HCT116 (cell line): ENCODE measurements around the gene FNDC3A. TPM values are rescaled to one million over a fixed set of nuclear protein-coding genes. Genes with fewer than 3 reads are reported as not detected.

Experiments used
- ATAC-seq: fragments of 200-7000 bp; cut with Tn5 transposase; 2 replicates; pipeline ENCODE4 v1.9.1; 2020; ENCODE audit warnings: mild to moderate bottlenecking, moderate library complexity
- BruUV-seq: library from RNA; stranded (reverse); fragments of 400-500 nt; replicated peaks from 2 replicates; lab custom pipeline; 2021; lab: Mats Ljungman, UMichigan
- CTCF ChIA-PET: fragments of 300-600 bp; sonication (Branson Sonifier 250); formaldehyde crosslinking; loops from one replicate; lab custom pipeline; 2021; ENCODE audit warnings: antibody characterized with exemption; lab: Charles Lee
- POLR2A ChIA-PET: fragments of 300-600, 350-600 bp; sonication (Branson Sonifier 250); formaldehyde crosslinking; loops from one replicate; lab custom pipeline; 2021; ENCODE audit warnings: antibody characterized with exemption; lab: Charles Lee
- RAD21 ChIA-PET, 2 experiments: fragments of 300-600 bp; sonication (Branson Sonifier 250); formaldehyde crosslinking; loops; one replicate each; lab custom pipeline; 2023; ENCODE audit warnings: low total read pairs in 2 of 2; ENCODE audit not compliant: uncharacterized antibody in 2 of 2, unreplicated experiment in 2 of 2, low non-redundant PET in 1 of 2; lab: Charles Lee
- DNase-seq: peaks from one replicate; pipeline ENCODE4 v3.0.0-alpha.2; 2010; ENCODE audit warnings: low read depth, low spot score
- H2AFZ ChIP-seq: fragments of 200-600 bp; shearing (Covaris generic), sonication (generic); 2 replicates; pipeline ENCODE4 v1.6.1; 2017; ENCODE audit warnings: low read depth, mixed run types, mixed read lengths, antibody characterized with exemption, low read length; ENCODE audit not compliant: poor library complexity, severe bottlenecking
- H3K27ac ChIP-seq: 2 replicates; pipeline ENCODE4 v1.5.1; 2012; ENCODE audit warnings: low read depth, low read length
- H3K27me3 ChIP-seq: fragments of 200-600 bp; sonication (generic); 2 replicates; pipeline ENCODE4 v1.6.1; 2016; ENCODE audit warnings: mixed run types, low read length, mixed read lengths; ENCODE audit not compliant: insufficient read depth
- H3K36me3 ChIP-seq, 2 experiments: fragments of 200-500 bp in 1 of 2; fragments of 200-600 bp in 1 of 2; sonication (Bioruptor generic) in 1 of 2; sonication (generic) in 1 of 2; 2 replicates each; pipeline versions ENCODE4 v1.5.1 to v1.6.1; 2014 to 2016; ENCODE audit warnings: low read length in 2 of 2, inconsistent platforms in 1 of 2, mixed read lengths in 1 of 2, mixed run types in 1 of 2; ENCODE audit not compliant: insufficient read depth in 2 of 2, control insufficient read depth in 1 of 2
- H3K4me1 ChIP-seq, 2 experiments: fragments of 200-600 bp in 1 of 2; sonication (generic) in 1 of 2; 2 replicates each; pipeline versions ENCODE4 v1.5.1 to v1.6.1; 2012 to 2017; ENCODE audit warnings: low read length in 2 of 2, inconsistent platforms in 1 of 2, mild to moderate bottlenecking in 1 of 2, mixed read lengths in 1 of 2, mixed run types in 1 of 2, moderate library complexity in 1 of 2; ENCODE audit not compliant: insufficient read depth in 2 of 2, control insufficient read depth in 1 of 2
- H3K4me2 ChIP-seq: fragments of 200-600 bp; sonication (generic); 2 replicates; pipeline ENCODE4 v1.6.1; 2017; ENCODE audit warnings: mixed run types, low read length, mixed read lengths
- H3K4me3 ChIP-seq, 2 experiments: fragments of 200-600 bp in 1 of 2; sonication (generic) in 1 of 2; replicated peaks in 1 of 2; 2 replicates each; pipeline ENCODE4 v1.5.1; 2011 to 2016; ENCODE audit warnings: low read length in 2 of 2, control low read depth in 1 of 2, low read depth in 1 of 2, mild to moderate bottlenecking in 1 of 2, mixed read lengths in 1 of 2, mixed run types in 1 of 2
- H3K79me2 ChIP-seq: fragments of 200-600 bp; sonication (generic); 2 replicates; pipeline ENCODE4 v1.6.1; 2017; ENCODE audit warnings: mild to moderate bottlenecking, mixed run types, low read length, moderate library complexity, mixed read lengths; ENCODE audit not compliant: insufficient read depth
- H3K9ac ChIP-seq: fragments of 200-600 bp; sonication (generic); 2 replicates; pipeline ENCODE4 v1.6.1; 2016; ENCODE audit warnings: low read length, mixed read lengths
- H3K9me2 ChIP-seq: fragments of 200-600 bp; sonication (generic), shearing (Covaris generic); 2 replicates; pipeline ENCODE4 v1.6.1; 2017; ENCODE audit warnings: mixed run types, mild to moderate bottlenecking, moderate library complexity; ENCODE audit not compliant: insufficient read depth
- H3K9me3 ChIP-seq, 2 experiments: fragments of 200-500 bp in 1 of 2; fragments of 200-600 bp in 1 of 2; sonication (Bioruptor generic) in 1 of 2; sonication (generic) in 1 of 2; 2 replicates each; pipeline ENCODE4 v1.6.1; 2014 to 2017; ENCODE audit warnings: low read length in 2 of 2, mixed read lengths in 2 of 2, inconsistent platforms in 1 of 2, low read depth in 1 of 2, mild to moderate bottlenecking in 1 of 2, mixed run types in 1 of 2, moderate library complexity in 1 of 2; ENCODE audit not compliant: control insufficient read depth in 1 of 2, insufficient read depth in 1 of 2
- H4K20me1 ChIP-seq: fragments of 200-600 bp; sonication (generic), shearing (Covaris generic); 2 replicates; pipeline ENCODE4 v1.6.1; 2017; ENCODE audit warnings: mixed run types, mild to moderate bottlenecking, moderate library complexity; ENCODE audit not compliant: insufficient read depth
- CEBPB ChIP-seq: IDR thresholded peaks from 2 replicates; pipeline ENCODE4 v1.6.1; 2012; ENCODE audit warnings: low read depth
- CTCF ChIP-seq, 3 experiments: fragments of 200-600 bp in 1 of 3; sonication (generic) in 1 of 3; IDR thresholded peaks in 2 of 3; conservative IDR thresholded peaks in 1 of 3; 2 replicates each; pipeline ENCODE4 v1.5.1; 2012 to 2017; ENCODE audit warnings: low read depth in 2 of 3, low read length in 2 of 3, antibody characterized with exemption in 1 of 3, borderline replicate concordance in 1 of 3, control low read depth in 1 of 3, mild to moderate bottlenecking in 1 of 3, mixed read lengths in 1 of 3, mixed run types in 1 of 3, moderate library complexity in 1 of 3; ENCODE audit not compliant: insufficient read depth in 1 of 3
- EZH2 ChIP-seq: fragments of 200-600 bp; sonication (generic); IDR thresholded peaks from 2 replicates; pipeline ENCODE4 v1.6.1; 2017; ENCODE audit warnings: antibody characterized with exemption, mixed run types
- FOSL1 ChIP-seq: IDR thresholded peaks from 2 replicates; pipeline ENCODE4 v1.6.1; 2012; ENCODE audit warnings: low read depth
- JUND ChIP-seq: IDR thresholded peaks from 2 replicates; pipeline ENCODE4 v1.6.1; 2012
- SRF ChIP-seq: IDR thresholded peaks from 2 replicates; pipeline ENCODE4 v1.6.1; 2012; ENCODE audit warnings: low read depth
- YY1 ChIP-seq: IDR thresholded peaks from 2 replicates; pipeline ENCODE4 v1.6.1; 2011; ENCODE audit warnings: low read length, low read depth, moderate library complexity, mild to moderate bottlenecking; ENCODE audit not compliant: insufficient replicate concordance; ENCODE audit errors: extremely low read depth
- ZFX ChIP-seq: fragments of 450-650 bp; IDR thresholded peaks from 2 replicates; pipeline ENCODE4 v1.6.1; 2017
- intact Hi-C: fragments of 100-400 bp; cut with micrococcal nuclease; formaldehyde crosslinking; loops from 2 replicates; pipeline ENCODE4 v1.10.0; 2022
- total RNA-seq: library from RNA; stranded (reverse); gene quantifications from one replicate; pipeline ENCODE4 v1.2.1, GENCODE V29; 2021; ENCODE audit not compliant: unreplicated experiment
- TF ChIP-seq, protein P1 (sequence below): IDR thresholded peaks from 2 replicates; pipeline ENCODE4 v1.6.1; 2012; ENCODE audit warnings: low read depth

FNDC3A gene
- total RNA-seq, 1 experiment from 2014 or later: 30.5 TPM

GRCh38 chr13:49216334-49216733 lies 240.6 kb downstream of the FNDC3A start:
- ChIA-PET POLR2A (no interaction called here), RAD21 (no interaction called here), CTCF (no interaction called here)
- no peaks in the 10 kb centered on the region for H4K20me1 ChIP-seq
- no peak overlapping the region for H3K4me3 ChIP-seq
- no peaks in the 10 kb centered on the region for H3K9me2 ChIP-seq
- ATAC-seq: no peak
- intact Hi-C loops: no loop called here
- no peak overlapping the region for H2AFZ ChIP-seq
- H3K4me1 ChIP-seq: peaks cover 3 to 9% of the 10 kb centered on the region in 2 experiments; a peak in 3 of 4 replicates
- no peak overlapping the region for H3K27ac ChIP-seq
- H3K9ac ChIP-seq: no peak overlapping the region
- H3K4me2 ChIP-seq: no peak overlapping the region
- H3K79me2 ChIP-seq: no peaks in the 10 kb centered on the region
- H3K36me3 ChIP-seq: no peaks in the 10 kb centered on the region
- no peaks in the 10 kb centered on the region for H3K9me3 ChIP-seq
- H3K27me3 ChIP-seq: no peaks in the 10 kb centered on the region
- BruUV-seq: no TSS peak
- no peak for DNase-seq
- TF ChIP-seq, protein P1, sequence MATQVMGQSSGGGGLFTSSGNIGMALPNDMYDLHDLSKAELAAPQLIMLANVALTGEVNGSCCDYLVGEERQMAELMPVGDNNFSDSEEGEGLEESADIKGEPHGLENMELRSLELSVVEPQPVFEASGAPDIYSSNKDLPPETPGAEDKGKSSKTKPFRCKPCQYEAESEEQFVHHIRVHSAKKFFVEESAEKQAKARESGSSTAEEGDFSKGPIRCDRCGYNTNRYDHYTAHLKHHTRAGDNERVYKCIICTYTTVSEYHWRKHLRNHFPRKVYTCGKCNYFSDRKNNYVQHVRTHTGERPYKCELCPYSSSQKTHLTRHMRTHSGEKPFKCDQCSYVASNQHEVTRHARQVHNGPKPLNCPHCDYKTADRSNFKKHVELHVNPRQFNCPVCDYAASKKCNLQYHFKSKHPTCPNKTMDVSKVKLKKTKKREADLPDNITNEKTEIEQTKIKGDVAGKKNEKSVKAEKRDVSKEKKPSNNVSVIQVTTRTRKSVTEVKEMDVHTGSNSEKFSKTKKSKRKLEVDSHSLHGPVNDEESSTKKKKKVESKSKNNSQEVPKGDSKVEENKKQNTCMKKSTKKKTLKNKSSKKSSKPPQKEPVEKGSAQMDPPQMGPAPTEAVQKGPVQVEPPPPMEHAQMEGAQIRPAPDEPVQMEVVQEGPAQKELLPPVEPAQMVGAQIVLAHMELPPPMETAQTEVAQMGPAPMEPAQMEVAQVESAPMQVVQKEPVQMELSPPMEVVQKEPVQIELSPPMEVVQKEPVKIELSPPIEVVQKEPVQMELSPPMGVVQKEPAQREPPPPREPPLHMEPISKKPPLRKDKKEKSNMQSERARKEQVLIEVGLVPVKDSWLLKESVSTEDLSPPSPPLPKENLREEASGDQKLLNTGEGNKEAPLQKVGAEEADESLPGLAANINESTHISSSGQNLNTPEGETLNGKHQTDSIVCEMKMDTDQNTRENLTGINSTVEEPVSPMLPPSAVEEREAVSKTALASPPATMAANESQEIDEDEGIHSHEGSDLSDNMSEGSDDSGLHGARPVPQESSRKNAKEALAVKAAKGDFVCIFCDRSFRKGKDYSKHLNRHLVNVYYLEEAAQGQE: no peak
- TF ChIP-seq JUND (no peak), EZH2 (no peak), CTCF (IDR thresholded peaks at IDR 0.05 in 2 of 3, conservative IDR thresholded peaks at IDR 0.05 in 1 of 3; ENCODE audit: borderline replicate concordance in 1 of 3, insufficient read depth in 1 of 3, low read depth in 2 of 3, low read length in 2 of 3) (no peak), ZFX (no peak), CEBPB (no peak), YY1 (no peak), FOSL1 (no peak), SRF (no peak)
